Erythroblast (primary cell): ENCODE results near the gene RGS12.

Source experiments
- DNase-seq, 2 experiments: peaks; one replicate each; lab custom pipeline; 2025; lab: John Stamatoyannopoulos, UW
- GATA1 ChIP-seq: IDR thresholded peaks from 2 replicates; pipeline ENCODE4 v1.6.1; 2011; ENCODE audit warnings: low read depth, mild to moderate bottlenecking, control low read depth, low read length, moderate library complexity
- POLR2A ChIP-seq: IDR thresholded peaks from 2 replicates; pipeline ENCODE4 v1.6.1; 2011; ENCODE audit warnings: mild to moderate bottlenecking, low read length

Gene RGS12

GRCh38 chr4:3257556-3258482, 35.0 kb upstream of the RGS12 start:
- TF ChIP-seq POLR2A (no peak), GATA1 (no peak)
- no peak for DNase-seq

- DNase-seq, result no peak
- TF ChIP-seq GATA1 (no peak), POLR2A (no peak)
Observed at GRCh38 chr4:3261411-3262207, 31.2 kb upstream of the RGS12 start.

- TF ChIP-seq GATA1, result no peak
- no peak for TF ChIP-seq POLR2A
- no peak for DNase-seq
Observed at GRCh38 chr4:3262208-3263052, 30.4 kb upstream of the RGS12 start.

GRCh38 chr4:3263053-3263875, 29.6 kb upstream of the RGS12 start:
- TF ChIP-seq POLR2A, result no peak
- TF ChIP-seq GATA1, result no peak
- DNase-seq, result no peak

GRCh38 chr4:3263876-3264193, 29.0 kb upstream of the RGS12 start:
- DNase-seq, result no peak
- TF ChIP-seq GATA1 (no peak), POLR2A (no peak)

- DNase-seq, result no peak
- no peak for TF ChIP-seq POLR2A
- TF ChIP-seq GATA1, result no peak
Observed at GRCh38 chr4:3266076-3266475, 26.7 kb upstream of the RGS12 start.

GRCh38 chr4:3267576-3268394, 25.0 kb upstream of the RGS12 start:
- no peak for DNase-seq
- no peak for TF ChIP-seq GATA1
- no peak for TF ChIP-seq POLR2A

GRCh38 chr4:3268395-3269104, 24.3 kb upstream of the RGS12 start:
- TF ChIP-seq GATA1 (no peak), POLR2A (no peak)
- no peak for DNase-seq

GRCh38 chr4:3269105-3269927, 23.5 kb upstream of the RGS12 start:
- no peak for DNase-seq
- TF ChIP-seq POLR2A (no peak), GATA1 (no peak)

- no peak for DNase-seq
- TF ChIP-seq POLR2A (no peak), GATA1 (no peak)
Observed at GRCh38 chr4:3269991-3270611, 22.7 kb upstream of the RGS12 start.

- DNase-seq, result no peak
- TF ChIP-seq POLR2A, result no peak
- TF ChIP-seq GATA1, result no peak
Observed at GRCh38 chr4:3271131-3271530, 21.7 kb upstream of the RGS12 start.
